ENCODE results near the gene LTB. TPM values are rescaled to one million over a fixed set of nuclear protein-coding genes. Genes with fewer than 3 reads are reported as not detected.
"Not testable (repeated sequence)": the region's sequence is repeated elsewhere in the genome, so short reads cannot be mapped to it uniquely, and the experiment has no call there.

The LTB gene
- total and polyA plus RNA-seq, 8 donors: 1.5 to 13.7 (median 3.4) TPM

DNA sequence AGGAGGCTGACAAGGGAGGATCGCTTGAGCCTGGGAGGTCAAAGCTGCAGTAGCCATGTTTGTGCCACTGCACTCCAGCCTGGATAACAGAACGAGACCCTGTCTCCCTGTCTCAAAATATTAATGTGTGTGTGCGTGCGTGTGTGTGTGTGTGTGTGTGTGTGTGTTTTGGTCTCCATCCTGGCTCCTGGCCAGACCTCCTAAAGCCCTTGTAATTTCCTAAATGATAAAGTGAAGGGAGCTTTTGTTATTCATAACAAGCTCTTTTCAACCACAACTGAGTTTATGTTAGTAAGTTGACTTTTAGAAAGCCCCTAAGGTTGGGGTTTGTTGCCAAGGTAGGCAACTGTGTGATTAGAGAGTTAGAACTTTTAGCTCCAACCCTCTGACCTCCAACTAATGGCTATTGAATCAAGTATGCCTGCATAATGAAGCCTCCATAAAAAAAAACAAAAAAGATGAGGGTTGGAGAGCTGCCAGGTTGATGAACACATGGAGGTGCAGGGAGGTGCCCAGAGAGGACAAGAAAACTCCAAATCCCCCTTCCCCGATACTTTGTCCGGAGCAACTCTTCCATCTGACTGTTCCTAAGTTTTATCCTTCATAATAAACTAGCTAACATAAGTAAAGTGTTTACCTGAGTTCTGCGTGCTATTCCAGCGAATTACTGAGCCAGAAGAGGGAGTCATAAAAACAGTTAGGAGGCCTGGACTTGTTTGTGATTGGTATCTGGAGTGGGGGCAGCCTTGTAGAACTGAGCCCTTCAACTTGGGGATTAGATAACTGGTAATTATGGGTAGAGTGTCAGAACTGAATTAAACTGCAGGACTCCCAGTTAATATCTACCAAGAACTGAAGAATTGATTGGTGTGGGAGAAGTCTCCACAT, 27.5 kb upstream of the LTB start:
- DNase-seq: no peak
- TF ChIP-seq CTCF (IDR thresholded peaks at IDR 0.05): no peak

DNA sequence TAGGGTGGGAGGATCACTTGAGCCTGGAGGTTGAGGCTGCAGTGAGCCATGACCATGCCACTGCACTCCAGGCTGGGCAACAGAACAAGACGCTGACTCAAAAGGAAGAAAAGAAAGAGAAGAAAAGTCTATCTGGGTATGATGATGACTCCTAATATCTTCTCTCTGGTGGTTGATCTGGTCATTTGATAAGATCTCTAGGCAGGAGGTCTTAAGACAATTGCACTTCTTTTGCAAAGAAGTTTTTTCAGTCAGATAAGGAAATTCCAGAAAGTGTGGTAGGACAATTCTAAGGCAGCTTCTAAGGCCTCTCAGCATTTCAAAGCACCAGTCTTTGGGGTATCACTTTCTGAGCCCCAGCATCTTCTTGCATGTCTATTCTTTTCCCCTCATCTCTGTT, 25.1 kb upstream of the LTB start:
- H3K27ac ChIP-seq: no peak overlapping the region
- intact Hi-C loops (cut with DNase I): no loop called here
- H3K9me3 ChIP-seq: no peaks in the 10 kb centered on the region
- H3K27me3 ChIP-seq: no peaks in the 10 kb centered on the region
- ATAC-seq: no peak
- DNase-seq: no peak
- H3K4me3 ChIP-seq: no peak overlapping the region
- TF ChIP-seq CTCF (IDR thresholded peaks at IDR 0.05): no peak
- H3K36me3 ChIP-seq: no peaks in the 10 kb centered on the region
- no peaks in the 10 kb centered on the region for H3K4me1 ChIP-seq

More for the DNA sequence above, 27.5 kb upstream of the LTB start:
- no peaks in the 10 kb centered on the region for H3K9me3 ChIP-seq
- peaks cover 0 to 14% of the 10 kb centered on the region in 2 donors for H3K4me1 ChIP-seq
- H3K36me3 ChIP-seq: no peaks in the 10 kb centered on the region
- intact Hi-C loops (cut with DNase I): no loop called here
- ATAC-seq: no peak
- H3K27ac ChIP-seq: no peak overlapping the region
- no peak overlapping the region for H3K4me3 ChIP-seq
- H3K27me3 ChIP-seq: no peaks in the 10 kb centered on the region

DNA sequence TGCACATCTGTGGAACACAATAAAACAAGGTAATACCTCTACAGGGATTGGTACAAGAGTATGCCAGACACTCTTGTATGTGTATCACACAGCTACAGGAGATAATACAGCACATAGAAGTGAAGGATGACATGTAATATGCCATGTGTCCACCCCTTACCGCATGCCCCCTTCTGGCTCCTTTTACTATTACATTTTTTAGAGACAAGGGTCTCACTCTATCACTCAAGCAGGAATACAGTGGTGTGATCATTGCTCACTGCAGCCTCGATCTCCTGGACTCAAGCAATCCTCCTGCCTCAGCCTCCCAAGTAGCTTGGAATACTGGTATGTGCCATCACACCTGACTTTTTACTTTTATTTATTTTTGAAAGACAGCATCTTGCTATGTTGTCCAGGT, 14.8 kb upstream of the LTB start:
- H3K27ac ChIP-seq: no peak overlapping the region
- H3K36me3 ChIP-seq: no peaks in the 10 kb centered on the region
- no peaks in the 10 kb centered on the region for H3K9me3 ChIP-seq
- peaks cover 0 to 25% of the 10 kb centered on the region in 2 donors for H3K4me1 ChIP-seq
- ATAC-seq: peak; percentile 63
- H3K4me3 ChIP-seq: no peak overlapping the region
- H3K27me3 ChIP-seq: no peaks in the 10 kb centered on the region
- TF ChIP-seq CTCF (IDR thresholded peaks at IDR 0.05): peak; percentile 18 to 37
- intact Hi-C loops (cut with DNase I): loop anchor here (10.0 kb wide), 2 partner anchors 52 to 102 kb away; partner anchors contain the start of genes ATP6V1G2 (in 1 of the 2), DDX39B (in 1 of the 2), MICB (in 1 of the 2) and NFKBIL1 (in 1 of the 2)
- no peak for DNase-seq

DNA sequence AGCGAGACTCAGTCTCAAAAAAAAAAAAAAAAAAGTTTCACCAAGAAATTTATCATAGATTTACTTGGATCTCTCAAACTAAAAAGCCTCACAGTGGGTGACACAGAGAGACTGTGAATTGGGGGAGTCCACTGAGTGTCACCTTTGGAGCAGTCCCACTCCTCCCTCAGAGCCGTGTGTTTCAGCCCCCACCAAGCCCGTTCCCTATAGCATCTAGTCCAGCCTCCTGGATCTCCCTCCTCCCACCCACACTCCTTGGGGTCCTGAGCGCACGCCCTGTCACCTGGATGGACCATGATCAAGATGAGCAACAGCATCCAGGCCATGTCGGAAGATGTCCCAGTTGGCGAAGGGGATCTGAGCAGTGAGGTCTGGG, 10.2 kb upstream of the LTB start:
- H3K4me3 ChIP-seq: no peak overlapping the region
- no peak for TF ChIP-seq CTCF (IDR thresholded peaks at IDR 0.05)
- no peaks in the 10 kb centered on the region for H3K36me3 ChIP-seq
- DNase-seq: no peak
- no peaks in the 10 kb centered on the region for H3K27me3 ChIP-seq
- peaks cover 0 to 32% of the 10 kb centered on the region in 2 donors for H3K4me1 ChIP-seq
- no peak for ATAC-seq
- intact Hi-C loops (cut with DNase I): loop anchor here (10.0 kb wide), 2 partner anchors 48 to 98 kb away; partner anchors contain the start of genes ATP6V1G2 (in 1 of the 2), DDX39B (in 1 of the 2), MICB (in 1 of the 2) and NFKBIL1 (in 1 of the 2)
- no peak overlapping the region for H3K27ac ChIP-seq
- no peaks in the 10 kb centered on the region for H3K9me3 ChIP-seq

- H3K4me3 ChIP-seq, DNase-seq, H3K27me3 ChIP-seq, H3K27ac ChIP-seq, ATAC-seq, H3K36me3 ChIP-seq, H3K9me3 ChIP-seq: not testable (repeated sequence)
- intact Hi-C loops (cut with DNase I): loop anchor here (10.0 kb wide), 2 partner anchors 46 to 96 kb away; partner anchors contain the start of genes ATP6V1G2 (in 1 of the 2), DDX39B (in 1 of the 2), MICB (in 1 of the 2) and NFKBIL1 (in 1 of the 2)
- peaks cover 0 to 36% of the 10 kb centered on the region in 2 donors for H3K4me1 ChIP-seq
Observed at GRCh38 chr6:31590691-31591090, 8.5 kb upstream of the LTB start.

Measured in left lung (tissue), 10 donors.